ENCODE measurements around the gene EEF2KMT. TPM values are rescaled to one million over a fixed set of nuclear protein-coding genes. Genes with fewer than 3 reads are reported as not detected.
A peak's percentile ranks its signal among the peaks of the same experiment; 100 is the strongest.
"Not testable (repeated sequence)": the region's sequence is repeated elsewhere in the genome, so short reads cannot be mapped to it uniquely, and the experiment has no call there.

Gene EEF2KMT
- total and polyA plus RNA-seq, 2 of the 13 experiments (the other 11 are each of a cell fraction or from before 2014, with no cell fraction given): 10.7 to 26.9 TPM

GRCh38 chr16:5098221-5099159 is 895 bp upstream of the EEF2KMT start (continued):
- TF ChIP-seq PATZ1 (CRISPR knock-in tag; IDR thresholded peaks at IDR 0.05) (0 out of 2 replicates have a peak, but pooled peaks have one; percentile 3), MXD1 (CRISPR knock-in tag; IDR thresholded peaks at IDR 0.05) (0 out of 2 replicates have a peak, but pooled peaks have one; percentile 54), HIVEP1 (CRISPR knock-in tag; IDR thresholded peaks at IDR 0.05) (peak; percentile 33; the same call in 1 of the 2 replicates), RBFOX2 (IDR thresholded peaks at IDR 0.05; ENCODE audit: low read depth, low read length) (peak; percentile 67), MAZ (CRISPR knock-in tag; IDR thresholded peaks at IDR 0.05; ENCODE audit: low read depth) (peak; percentile 85; the same call in 1 of the 2 replicates), ZNF333 (CRISPR knock-in tag; IDR thresholded peaks at IDR 0.05; ENCODE audit: borderline replicate concordance) (peak; percentile 43; the same call in 1 of the 2 replicates), ZNF280B (CRISPR knock-in tag; IDR thresholded peaks at IDR 0.05; ENCODE audit: borderline replicate concordance) (peak; percentile 44; the same call in 1 of the 2 replicates), ZNF460 (CRISPR knock-in tag; IDR thresholded peaks at IDR 0.05; ENCODE audit: borderline replicate concordance) (peak; percentile 17; the same call in 1 of the 2 replicates), SP4 (CRISPR knock-in tag; IDR thresholded peaks at IDR 0.05) (peak; percentile 95), ELF1 (CRISPR knock-in tag; IDR thresholded peaks at IDR 0.05) (peak; percentile 7; the same call in 1 of the 2 replicates), ZBTB40 (IDR thresholded peaks at IDR 0.05) (peak; percentile 6; the same call in 1 of the 2 replicates), ZBTB40 (CRISPR knock-in tag; IDR thresholded peaks at IDR 0.05) (peak; percentile 34; the same call in 1 of the 2 replicates), ZNF317 (CRISPR knock-in tag; IDR thresholded peaks at IDR 0.05) (0 out of 2 replicates have a peak, but pooled peaks have one; percentile 35)
- TF ChIP-seq MAZ (IDR thresholded peaks at IDR 0.05; ENCODE audit: borderline replicate concordance, low read depth, low read length): not testable (repeated sequence)
